Nephron progenitor cell (in vitro differentiated cells): Measurements from ENCODE around the gene ZNF516.

ENCODE experiments used
- DNase-seq: peaks from one replicate; pipeline ENCODE4 v3.0.0; 2021
- H3K27ac Mint-ChIP-seq: 2 replicates; pipeline ENCODE4 v1.8.0; 2021; ENCODE audit warnings: mild to moderate bottlenecking, moderate library complexity, mixed read lengths
- H3K27me3 Mint-ChIP-seq: 2 replicates; pipeline ENCODE4 v1.8.0; 2021; ENCODE audit warnings: mild to moderate bottlenecking, low read depth, mixed read lengths; ENCODE audit not compliant: poor library complexity
- H3K36me3 Mint-ChIP-seq: 2 replicates; pipeline ENCODE4 v1.8.0; 2021; ENCODE audit warnings: low read depth, mixed read lengths
- H3K4me1 Mint-ChIP-seq: 2 replicates; pipeline ENCODE4 v1.8.0; 2021; ENCODE audit warnings: mixed read lengths
- H3K4me3 Mint-ChIP-seq: 2 replicates; pipeline ENCODE4 v1.8.0; 2021; ENCODE audit warnings: mild to moderate bottlenecking, moderate library complexity, mixed read lengths
- H3K9me3 Mint-ChIP-seq: 2 replicates; pipeline ENCODE4 v1.8.0; 2021; ENCODE audit warnings: mild to moderate bottlenecking, moderate library complexity, mixed read lengths
- CTCF ChIP-seq: fragments of 200-600 bp; sonication (generic); IDR thresholded peaks from 2 replicates; pipeline ENCODE4 v1.5.0; 2021; ENCODE audit warnings: antibody characterized with exemption

The ZNF516 gene

GRCh38 chr18:76499637-76500340 is 4.7 kb upstream of the ZNF516 start:
- Mint-ChIP-seq H3K27me3 (peaks cover 5% of the 10 kb centered on the region), H3K4me3 (no peak overlapping the region), H3K36me3 (peaks cover 5% of the 10 kb centered on the region), H3K4me1 (peaks cover 71% of the 10 kb centered on the region), H3K27ac (peak overlapping the region; percentile 46), H3K9me3 (peaks cover 10% of the 10 kb centered on the region)
- no peak for TF ChIP-seq CTCF
- no peak for DNase-seq

GRCh38 chr18:76499021-76499420 is 4.0 kb upstream of the ZNF516 start:
- H3K4me1 Mint-ChIP-seq = peaks cover 63% of the 10 kb centered on the region
- peaks cover 5% of the 10 kb centered on the region for H3K36me3 Mint-ChIP-seq
- peaks cover 5% of the 10 kb centered on the region for H3K27me3 Mint-ChIP-seq
- DNase-seq = no peak
- H3K4me3 Mint-ChIP-seq = peak overlapping the region; percentile 3
- H3K9me3 Mint-ChIP-seq = peaks cover 10% of the 10 kb centered on the region
- no peak overlapping the region for H3K27ac Mint-ChIP-seq
- TF ChIP-seq CTCF = no peak

GRCh38 chr18:76498064-76498463 is 3.0 kb upstream of the ZNF516 start:
- Mint-ChIP-seq H3K4me3 (no peak overlapping the region), H3K9me3 (peaks cover 10% of the 10 kb centered on the region), H3K27ac (no peak overlapping the region), H3K27me3 (peaks cover 5% of the 10 kb centered on the region), H3K4me1 (peaks cover 53% of the 10 kb centered on the region), H3K36me3 (peaks cover 5% of the 10 kb centered on the region)
- TF ChIP-seq CTCF = no peak
- no peak for DNase-seq

GRCh38 chr18:76497021-76497420 is 2.0 kb upstream of the ZNF516 start:
- DNase-seq = no peak
- no peak for TF ChIP-seq CTCF
- Mint-ChIP-seq H3K9me3 (peaks cover 10% of the 10 kb centered on the region), H3K36me3 (peaks cover 5% of the 10 kb centered on the region), H3K27me3 (peaks cover 5% of the 10 kb centered on the region), H3K4me3 (peak overlapping the region; percentile 94), H3K4me1 (peaks cover 48% of the 10 kb centered on the region), H3K27ac (peak overlapping the region; percentile 100)

GRCh38 chr18:76496194-76496890 is 1.3 kb upstream of the ZNF516 start:
- TF ChIP-seq CTCF = no peak
- peaks cover 5% of the 10 kb centered on the region for H3K36me3 Mint-ChIP-seq
- peak; percentile 73 for DNase-seq
- peaks cover 43% of the 10 kb centered on the region for H3K4me1 Mint-ChIP-seq
- peak overlapping the region; percentile 100 for H3K27ac Mint-ChIP-seq
- H3K27me3 Mint-ChIP-seq = peaks cover 5% of the 10 kb centered on the region
- peak overlapping the region; percentile 94 for H3K4me3 Mint-ChIP-seq
- H3K9me3 Mint-ChIP-seq = peaks cover 6% of the 10 kb centered on the region
